Measurements from ENCODE around the gene PHKA2. TPM values are rescaled to one million over a fixed set of nuclear protein-coding genes. Genes with fewer than 3 reads are reported as not detected.

Gene PHKA2
- total and polyA plus RNA-seq, 10 of the 15 experiments (the other 5 are each of a cell fraction or from before 2014, with no cell fraction given), result 1.4 to 25.6 (median 15.4) TPM

- no peak for FAIRE-seq
- ChIA-PET POLR2A (no interaction called here), SMC1A (ENCODE audit: uncharacterized antibody, unreplicated experiment) (interaction anchor here (1.8 kb wide), 1 partner anchor 23 kb away, joined by 4 read pairs; no protein-coding TSS in a partner anchor), RAD21 (ENCODE audit: unreplicated experiment) (interaction anchor here (2.6 kb wide), 1 partner anchor 25 kb away, joined by 6 read pairs; no protein-coding TSS in a partner anchor), CTCF (interaction anchor here (2.6 kb wide), 1 partner anchor 23 kb away, joined by 10 read pairs; no protein-coding TSS in a partner anchor)
- intact Hi-C loops (cut with micrococcal nuclease; ENCODE audit: unreplicated experiment) (no loop called here), in situ Hi-C loops (cut with MboI) (no loop called here)
- no peak for DNase-seq (ENCODE audit: low read depth, low spot score)
- H3K9me3 ChIP-seq (replicated peaks; ENCODE audit: control insufficient read depth, insufficient read depth, low read length), result peaks cover 1% of the 10 kb centered on the region; the same call in 2 of the 3 replicates
- H3K4me3 ChIP-seq, result no peak overlapping the region
- no peak overlapping the region for H3K9ac ChIP-seq (ENCODE audit: control insufficient read depth, insufficient read depth, low read length)
- no peak overlapping the region for H3K27ac ChIP-seq (ENCODE audit: control insufficient read depth, insufficient read depth)
- no peak overlapping the region for H2AFZ ChIP-seq (ENCODE audit: control insufficient read depth, low read depth, low read length)
- no peak for TF ChIP-seq RFX5 (IDR thresholded peaks at IDR 0.05; ENCODE audit: low read depth, low read length)
- no peaks in the 10 kb centered on the region for H3K79me2 ChIP-seq (ENCODE audit: control insufficient read depth, insufficient read depth, low read length)
- no peaks in the 10 kb centered on the region for H4K20me1 ChIP-seq (ENCODE audit: control insufficient read depth, insufficient read depth)
- no peaks in the 10 kb centered on the region for H3K36me3 ChIP-seq (ENCODE audit: control insufficient read depth in 2 of 2, insufficient read depth in 2 of 2, low read length in 1 of 2)
- WGBS (ENCODE audit: insufficient coverage, insufficient replicate concordance, low lambda C conversion rate, missing lambda C conversion rate), result 91% methylated on average over 5 of the region's 5 CpGs
- ATAC-seq, result no peak
- peaks cover 4% of the 10 kb centered on the region; the same call in 1 of the 2 replicates for H3K4me1 ChIP-seq (ENCODE audit: control insufficient read depth, insufficient read depth, low read length)
- H3K27me3 ChIP-seq (replicated peaks in 1 of 2; ENCODE audit: control insufficient read depth in 2 of 2, insufficient read depth in 2 of 2, low read length in 1 of 2), result no peaks in the 10 kb centered on the region
- no peak overlapping the region for H3K4me2 ChIP-seq (ENCODE audit: control insufficient read depth, insufficient read depth)
- no TSS peak for BruUV-seq (replicated peaks)
These were observed 122.4 kb downstream of the PHKA2 start for GRCh38 chrX:18861511-18861910.

GRCh38 chrX:18856645-18856997, 127.3 kb downstream of the PHKA2 start:
- Histone ChIP-seq H2AFZ (ENCODE audit: control insufficient read depth, low read depth, low read length) (peak overlapping the region; percentile 37), H3K4me1 (ENCODE audit: control insufficient read depth, insufficient read depth, low read length) (peaks cover 19% of the 10 kb centered on the region), H3K9ac (ENCODE audit: control insufficient read depth, insufficient read depth, low read length) (peak overlapping the region; percentile 68), H3K9me3 (replicated peaks; ENCODE audit: control insufficient read depth, insufficient read depth, low read length) (peaks cover 6% of the 10 kb centered on the region; the same call in 2 of the 3 replicates), H3K4me3 (no peak overlapping the region), H3K79me2 (ENCODE audit: control insufficient read depth, insufficient read depth, low read length) (no peaks in the 10 kb centered on the region), H3K27ac (ENCODE audit: control insufficient read depth, insufficient read depth) (peak overlapping the region; percentile 96), H3K27me3 (replicated peaks in 1 of 2; ENCODE audit: control insufficient read depth in 2 of 2, insufficient read depth in 2 of 2, low read length in 1 of 2) (no peaks in the 10 kb centered on the region), H3K36me3 (ENCODE audit: control insufficient read depth in 2 of 2, insufficient read depth in 2 of 2, low read length in 1 of 2) (no peaks in the 10 kb centered on the region), H3K4me2 (ENCODE audit: control insufficient read depth, insufficient read depth) (no peak overlapping the region), H4K20me1 (ENCODE audit: control insufficient read depth, insufficient read depth) (no peaks in the 10 kb centered on the region)
- ChIA-PET RAD21 (ENCODE audit: unreplicated experiment) (interaction anchor here (0.6 to 4.1 kb wide), 10 partner anchors 27 to 447 kb away, joined by 3 to 52 read pairs (median 4); partner anchors contain the start of gene CDKL5), POLR2A (interaction anchor here (0.6 to 3.9 kb wide), 8 partner anchors 9 to 431 kb away, joined by 3 to 25 read pairs (median 4); partner anchors contain the start of gene CDKL5), SMC1A (ENCODE audit: uncharacterized antibody, unreplicated experiment) (interaction anchor here (0.6 to 3.8 kb wide), 17 partner anchors 8 to 432 kb away, joined by 3 to 52 read pairs (median 3); partner anchors contain the start of gene CDKL5), CTCF (interaction anchor here (1.3 to 2.6 kb wide), 3 partner anchors 18 to 38 kb away, joined by 3 to 29 read pairs (median 5); no protein-coding TSS in a partner anchor)
- in situ Hi-C loops (cut with MboI) (loop anchor here (10.0 kb wide), 1 partner anchor 1008 kb away; no protein-coding TSS in a partner anchor), intact Hi-C loops (cut with micrococcal nuclease; ENCODE audit: unreplicated experiment) (loop anchor here (1.0 to 2.0 kb wide), 3 partner anchors 30 to 182 kb away; no protein-coding TSS in a partner anchor)
- ATAC-seq, result no peak
- BruUV-seq (replicated peaks), result no TSS peak
- no peak for FAIRE-seq
- 0% methylated on average over 1 of the region's 1 CpG for WGBS (ENCODE audit: insufficient coverage, insufficient replicate concordance, low lambda C conversion rate, missing lambda C conversion rate)
- no peak for DNase-seq (ENCODE audit: low read depth, low spot score)
- TF ChIP-seq RCOR1 (conservative IDR thresholded peaks at IDR 0.05; ENCODE audit: low read depth, low read length) (no peak), ZNF592 (IDR thresholded peaks at IDR 0.05) (peak; percentile 69), SKIL (IDR thresholded peaks at IDR 0.05; ENCODE audit: low read depth, poor library complexity, severe bottlenecking) (no peak), CEBPZ (IDR thresholded peaks at IDR 0.05; ENCODE audit: low read depth, low read length) (no peak)

All from GM12878 (cell line).